Right atrium auricular region (tissue), 2 donors: Measurements from ENCODE around the gene VPS37B. TPM values are rescaled to one million over a fixed set of nuclear protein-coding genes. Genes with fewer than 3 reads are reported as not detected.

ENCODE experiments used
- DNase-seq: peaks from one replicate; pipeline ENCODE4 v3.0.0-alpha.2; 2019; ENCODE audit warnings: low spot score
- H3K27ac ChIP-seq, 2 donors: fragments of 200-600 bp; sonication (generic); 1 replicate in 1 of 2; 2 replicates in 1 of 2; pipeline ENCODE4 v1.5.1; 2016 to 2019
- H3K27me3 ChIP-seq, 2 donors: fragments of 200-600 bp; sonication (generic); one replicate each; pipeline versions ENCODE4 v1.5.1 to v1.6.0; 2017 to 2019
- H3K36me3 ChIP-seq: fragments of 200-600 bp; sonication (generic); one replicate; pipeline ENCODE4 v1.5.1; 2016
- H3K4me1 ChIP-seq, 2 donors: fragments of 200-600 bp; sonication (generic); one replicate each; pipeline versions ENCODE4 v1.5.1 to v1.6.0; 2017 to 2019
- H3K4me3 ChIP-seq, 2 donors: fragments of 200-600 bp; sonication (generic); 1 replicate in 1 of 2; 2 replicates in 1 of 2; pipeline ENCODE4 v1.5.1; 2017 to 2019; ENCODE audit warnings: mild to moderate bottlenecking in 1 of 2, moderate library complexity in 1 of 2
- H3K9me3 ChIP-seq, 2 donors: fragments of 200-600 bp; sonication (generic); one replicate each; pipeline ENCODE4 v1.5.1; 2019
- CTCF ChIP-seq, 2 donors: fragments of 200-600 bp; sonication (generic); IDR thresholded peaks; one replicate each; pipeline ENCODE4 v1.5.1; 2019; ENCODE audit warnings: antibody characterized with exemption in 2 of 2
- total RNA-seq, 2 donors: library from RNA; depleted of rRNA; stranded (reverse); fragments of >200 nt; gene quantifications; one replicate each; pipeline ENCODE4 v1.1.0, GENCODE V29; 2016

VPS37B gene
- total RNA-seq, 2 donors from 2014 or later, result 28.5 to 41.1 TPM

- DNase-seq, result no peak
- Histone ChIP-seq H3K36me3 (peaks cover 1% of the 10 kb centered on the region), H3K27me3 (no peaks in the 10 kb centered on the region), H3K27ac (no peak overlapping the region), H3K4me1 (peaks cover 0 to 91% of the 10 kb centered on the region in 2 donors), H3K9me3 (no peaks in the 10 kb centered on the region), H3K4me3 (no peak overlapping the region)
- no peak for TF ChIP-seq CTCF (IDR thresholded peaks at IDR 0.05)
These were observed 20.2 kb downstream of the VPS37B start for GRCh38 chr12:122875590-122876220.

- no peak for DNase-seq
- TF ChIP-seq CTCF (IDR thresholded peaks at IDR 0.05), result no peak
- Histone ChIP-seq H3K4me1 (peaks cover 0 to 87% of the 10 kb centered on the region in 2 donors), H3K27ac (no peak overlapping the region), H3K4me3 (no peak overlapping the region), H3K36me3 (peaks cover 16% of the 10 kb centered on the region), H3K9me3 (no peaks in the 10 kb centered on the region), H3K27me3 (no peaks in the 10 kb centered on the region)
These were observed 21.8 kb downstream of the VPS37B start for GRCh38 chr12:122874081-122874480.

GRCh38 chr12:122873540-122873939 lies 22.4 kb downstream of the VPS37B start:
- H3K36me3 ChIP-seq, result peaks cover 20% of the 10 kb centered on the region
- no peak overlapping the region for H3K4me3 ChIP-seq
- no peaks in the 10 kb centered on the region for H3K27me3 ChIP-seq
- TF ChIP-seq CTCF (IDR thresholded peaks at IDR 0.05), result no peak
- no peak for DNase-seq
- H3K27ac ChIP-seq, result peak overlapping the region; percentile 74 to 78
- peaks cover 0 to 87% of the 10 kb centered on the region in 2 donors for H3K4me1 ChIP-seq
- no peaks in the 10 kb centered on the region for H3K9me3 ChIP-seq

- Histone ChIP-seq H3K27ac (peak overlapping the region; percentile 74 to 78), H3K36me3 (peaks cover 24% of the 10 kb centered on the region), H3K4me3 (no peak overlapping the region), H3K4me1 (peaks cover 0 to 90% of the 10 kb centered on the region in 2 donors), H3K9me3 (no peaks in the 10 kb centered on the region), H3K27me3 (no peaks in the 10 kb centered on the region)
- DNase-seq, result no peak
- TF ChIP-seq CTCF (IDR thresholded peaks at IDR 0.05), result no peak
These were observed 23.0 kb downstream of the VPS37B start for GRCh38 chr12:122872815-122873361.

- H3K27ac ChIP-seq, result peak overlapping the region; percentile 74 to 78
- H3K4me3 ChIP-seq, result peak overlapping the region; percentile 15 to 38
- H3K4me1 ChIP-seq, result peaks cover 0 to 90% of the 10 kb centered on the region in 2 donors
- peaks cover 24% of the 10 kb centered on the region for H3K36me3 ChIP-seq
- no peaks in the 10 kb centered on the region for H3K27me3 ChIP-seq
- peak; percentile 78 for DNase-seq
- H3K9me3 ChIP-seq, result no peaks in the 10 kb centered on the region
- TF ChIP-seq CTCF (IDR thresholded peaks at IDR 0.05), result no peak
These were observed 23.8 kb downstream of the VPS37B start for GRCh38 chr12:122871851-122872780.
